Pancreas (tissue), 10 donors: ENCODE measurements around the gene CAPN12. TPM values are rescaled to one million over a fixed set of nuclear protein-coding genes. Genes with fewer than 3 reads are reported as not detected.

ENCODE experiments used
- ATAC-seq, 4 donors: fragments of 200-7000 bp; cut with Tn5 transposase; one replicate each; pipeline versions ENCODE4 v1.8.0 to v1.9.1; 2020; ENCODE audit warnings: mild to moderate bottlenecking in 4 of 4, moderate library complexity in 4 of 4
- DNase-seq, 6 donors: peaks; one replicate each; pipeline ENCODE4 v3.0.0-alpha.2; 2020
- FAIRE-seq: peaks from 2 replicates; lab custom pipeline; 2012; peaks lifted over from hg19 to GRCh38; lab: Jason Lieb, UNC
- H3K27ac ChIP-seq, 4 donors: fragments of 200-600 bp; sonication (generic); 1 replicate in 3 of 4; 2 replicates in 1 of 4; pipeline versions ENCODE4 v1.5.0 to v1.8.0; 2020
- H3K27me3 ChIP-seq, 4 donors: fragments of 200-600 bp; one replicate each; pipeline ENCODE4 v1.8.0; 2021
- H3K36me3 ChIP-seq, 3 donors: fragments of 200-600 bp; sonication (generic) in 1 of 3; one replicate each; pipeline versions ENCODE4 v1.5.0 to v1.8.0; 2020 to 2021
- H3K4me1 ChIP-seq, 3 donors: fragments of 200-600 bp; one replicate each; pipeline ENCODE4 v1.8.0; 2021
- H3K4me3 ChIP-seq, 4 donors: fragments of 200-600 bp; sonication (generic) in 2 of 4; one replicate each; pipeline versions ENCODE4 v1.5.0 to v1.8.0; 2020 to 2021
- H3K9me3 ChIP-seq, 4 donors: fragments of 200-600 bp; one replicate each; pipeline ENCODE4 v1.8.0; 2021
- WGBS, 2 donors: extraction: QIAGEN DNeasy Blood & Tissue Kit; methylation state at CpG; one replicate each; pipeline ENCODE4 v1.1.7; 2013; 5-methylcytosine and 5-hydroxymethylcytosine counted together
- intact Hi-C, 3 donors: fragments of 100-400 bp; cut with DNase I; formaldehyde crosslinking; loops; one replicate each; pipeline versions ENCODE4 v1.11.1 to v1.14.2; 2022
- polyA plus RNA-seq, 2 donors: library from polyadenylated mRNA; stranded (reverse); fragments of 200-250 nt; gene quantifications; one replicate each; pipeline ENCODE4 v1.2.3, GENCODE V29; 2013
- total RNA-seq, 6 donors: library from RNA; stranded (reverse); fragmentation: NEBNext Ultra II Directional in 4 of 6; extraction: Animal tissue kit (Norgen Biotek cat#: 25700) in 4 of 6; gene quantifications; one replicate each; pipeline versions ENCODE4 v1.2.1 to v1.2.4, GENCODE V29; 2021 to 2023
- TF ChIP-seq, protein P1 (sequence below), 4 donors: fragments of 200-600 bp; sonication (generic) in 3 of 4; IDR thresholded peaks; one replicate each; pipeline versions ENCODE4 v1.5.0 to v1.8.0; 2021; ENCODE audit warnings: antibody characterized with exemption in 4 of 4
- donor health status: healthy with polysubstance abuse.
- donor health status: DM: no; HTN: no; CAD: no; lungs with moderate emphysema.
- donor health status: DM: no; HTN: no; CAD: no.
- donor health status: control.
- donor health status: control.
- donor health status: Bipolar disorder and iron deficiency.
- donor health status: DM: yes; HTN: yes; CAD: no.
- donor health status: DM: no; HTN: no; CAD: no.
- donor health status: DM: no; HTN: no; CAD: no.
- donor health status: DM: yes; HTN: yes; CAD: no.

Gene CAPN12
- total and polyA plus RNA-seq, 8 donors = 2.3 to 46.3 (median 8.0) TPM

DNA sequence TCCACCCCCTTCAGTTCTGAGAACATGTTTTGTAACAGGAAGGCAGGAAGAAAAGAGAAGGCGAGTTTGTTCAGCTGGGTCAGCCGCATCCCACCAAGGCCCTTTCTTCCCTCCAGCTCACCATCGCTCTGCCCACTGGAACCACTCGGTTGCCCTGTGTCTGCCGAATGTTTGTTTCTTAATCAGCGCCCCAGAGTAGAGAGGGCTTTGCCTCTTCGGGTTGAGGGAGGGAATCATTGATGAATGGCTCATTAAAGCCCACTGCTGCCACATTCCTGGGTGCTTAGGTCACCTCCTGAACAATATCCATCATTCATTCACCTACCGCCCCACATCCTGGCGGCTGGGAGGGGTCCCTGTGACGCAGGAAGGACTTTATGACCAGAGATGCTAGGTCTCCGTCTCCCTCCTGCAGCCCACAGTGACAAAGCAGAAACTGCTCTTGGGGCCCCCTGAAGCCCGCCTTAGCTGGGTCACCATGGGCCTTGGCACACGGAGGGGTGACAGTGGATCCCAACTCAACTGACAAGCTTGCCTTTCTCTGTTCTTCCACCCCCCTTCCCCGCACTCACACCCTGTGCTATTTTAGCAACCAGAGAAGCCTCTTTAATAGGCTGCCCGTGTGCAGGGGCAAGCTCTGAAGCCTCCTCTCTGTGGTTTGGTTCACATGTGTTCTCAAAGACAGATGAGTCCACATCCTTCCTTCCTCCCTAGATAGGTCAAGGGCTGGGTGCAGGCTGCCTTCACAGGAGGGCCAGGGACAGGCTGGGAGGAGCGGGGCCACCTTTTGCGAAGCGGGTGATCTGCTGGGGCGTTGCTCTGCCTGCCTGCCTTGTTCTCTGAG lies 50.7 kb downstream of the CAPN12 start:
- ATAC-seq = peak; percentile 22 to 66 (median 56)
- Histone ChIP-seq H3K4me3 (no peak overlapping the region), H3K4me1 (peaks cover 0 to 35% (median 8%) of the 10 kb centered on the region in 3 donors), H3K36me3 (peaks cover 0 to 3% (median 0%) of the 10 kb centered on the region in 3 donors), H3K27me3 (no peaks in the 10 kb centered on the region), H3K27ac (peak overlapping the region; percentile 70 to 80 (median 72)), H3K9me3 (no peaks in the 10 kb centered on the region)
- no peak for FAIRE-seq
- WGBS, 2 donors = 62 to 66% methylated on average over 19 of the region's 19 CpGs
- TF ChIP-seq, protein P1, sequence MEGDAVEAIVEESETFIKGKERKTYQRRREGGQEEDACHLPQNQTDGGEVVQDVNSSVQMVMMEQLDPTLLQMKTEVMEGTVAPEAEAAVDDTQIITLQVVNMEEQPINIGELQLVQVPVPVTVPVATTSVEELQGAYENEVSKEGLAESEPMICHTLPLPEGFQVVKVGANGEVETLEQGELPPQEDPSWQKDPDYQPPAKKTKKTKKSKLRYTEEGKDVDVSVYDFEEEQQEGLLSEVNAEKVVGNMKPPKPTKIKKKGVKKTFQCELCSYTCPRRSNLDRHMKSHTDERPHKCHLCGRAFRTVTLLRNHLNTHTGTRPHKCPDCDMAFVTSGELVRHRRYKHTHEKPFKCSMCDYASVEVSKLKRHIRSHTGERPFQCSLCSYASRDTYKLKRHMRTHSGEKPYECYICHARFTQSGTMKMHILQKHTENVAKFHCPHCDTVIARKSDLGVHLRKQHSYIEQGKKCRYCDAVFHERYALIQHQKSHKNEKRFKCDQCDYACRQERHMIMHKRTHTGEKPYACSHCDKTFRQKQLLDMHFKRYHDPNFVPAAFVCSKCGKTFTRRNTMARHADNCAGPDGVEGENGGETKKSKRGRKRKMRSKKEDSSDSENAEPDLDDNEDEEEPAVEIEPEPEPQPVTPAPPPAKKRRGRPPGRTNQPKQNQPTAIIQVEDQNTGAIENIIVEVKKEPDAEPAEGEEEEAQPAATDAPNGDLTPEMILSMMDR (IDR thresholded peaks at IDR 0.05) = no peak
- intact Hi-C loops = no loop called here
- DNase-seq = peak in 2 of 6 donors; percentile 56 to 60

DNA sequence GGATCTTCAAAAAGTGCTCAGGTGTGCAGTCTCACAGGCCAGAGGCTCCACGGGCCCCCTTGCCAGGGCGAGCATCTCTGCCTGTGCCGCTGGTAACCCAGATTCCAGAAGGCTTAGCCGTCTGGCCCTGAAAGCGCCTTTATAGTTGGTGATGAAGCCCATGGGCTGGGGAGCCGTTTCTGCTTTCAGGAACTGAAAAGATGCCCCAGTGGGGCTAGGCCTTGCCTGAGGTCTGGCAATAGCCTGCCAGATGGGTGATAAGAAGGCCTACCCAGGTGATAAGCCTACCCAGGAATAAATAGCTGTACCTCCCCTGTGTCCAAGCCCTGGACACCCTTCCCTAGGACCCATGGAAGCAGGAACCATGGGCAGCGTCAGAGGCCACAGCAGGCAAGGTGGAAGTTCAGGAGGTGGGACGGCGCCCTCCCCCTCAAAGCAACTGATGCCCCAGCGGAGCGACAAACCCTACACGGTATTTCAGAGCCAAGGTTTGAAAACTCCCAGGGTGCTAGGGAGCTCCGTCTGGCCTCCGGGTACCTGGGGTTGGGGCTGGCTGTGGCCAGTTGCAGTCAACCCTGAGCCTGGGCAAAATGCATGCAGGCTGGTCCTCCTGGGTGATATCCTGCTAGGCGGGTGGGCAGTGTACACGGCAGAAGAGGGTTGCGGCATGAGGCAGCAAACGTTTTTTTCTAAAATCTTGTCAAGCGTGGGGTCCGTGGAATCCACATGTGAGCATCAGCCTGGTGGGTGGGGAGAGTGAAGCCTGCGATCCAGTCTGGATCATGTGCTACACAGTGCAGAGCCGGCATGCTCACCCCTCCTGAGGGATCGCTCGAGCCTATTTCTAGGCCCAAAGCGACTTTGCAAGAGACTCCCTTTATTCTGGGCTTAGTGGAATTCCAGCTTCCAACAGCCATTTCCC lies 51.6 kb downstream of the CAPN12 start:
- 70 to 74% methylated on average over 25 of the region's 25 CpGs for WGBS, 2 donors
- Histone ChIP-seq H3K9me3 (no peaks in the 10 kb centered on the region), H3K4me3 (no peak overlapping the region), H3K27ac (peak overlapping the region; percentile 70 to 80 (median 72)), H3K27me3 (no peaks in the 10 kb centered on the region), H3K4me1 (peaks cover 0 to 38% (median 15%) of the 10 kb centered on the region in 3 donors), H3K36me3 (peaks cover 0 to 3% (median 0%) of the 10 kb centered on the region in 3 donors)
- intact Hi-C loops = no loop called here
- no peak for FAIRE-seq
- ATAC-seq = peak in 3 of 4 donors; percentile 6 to 9 (median 9)
- TF ChIP-seq, protein P1 (IDR thresholded peaks at IDR 0.05) = no peak
- peak in 1 of 6 donors; percentile 50 for DNase-seq

DNA sequence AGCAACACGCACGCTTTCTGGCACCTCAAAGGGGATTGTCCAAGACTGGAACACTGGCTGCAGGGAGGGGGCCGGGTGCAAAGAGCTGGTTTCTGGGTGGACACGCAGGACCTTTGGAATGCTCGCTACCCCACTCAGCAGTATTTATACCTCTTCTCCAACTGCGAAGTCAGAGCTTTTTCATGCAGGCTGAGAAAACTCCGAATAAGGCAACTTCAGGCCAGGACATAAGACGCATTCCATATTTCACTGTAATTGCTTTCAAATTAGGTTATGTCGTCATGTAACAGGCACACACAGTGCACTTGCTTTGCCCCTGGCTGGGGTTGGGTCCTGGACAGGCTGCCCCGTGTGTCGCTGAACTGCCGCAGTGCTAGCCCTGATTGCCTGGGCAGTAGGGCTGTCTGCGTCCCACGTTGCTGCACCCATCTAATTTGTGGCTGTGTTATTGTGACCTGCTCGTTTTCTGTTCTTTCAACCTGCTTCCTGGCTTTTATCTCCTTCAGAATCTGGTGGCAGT lies 52.3 kb downstream of the CAPN12 start:
- Histone ChIP-seq H3K27me3 (no peaks in the 10 kb centered on the region), H3K36me3 (peaks cover 0 to 3% (median 0%) of the 10 kb centered on the region in 3 donors), H3K4me1 (peaks cover 0 to 43% (median 21%) of the 10 kb centered on the region in 3 donors), H3K9me3 (no peaks in the 10 kb centered on the region), H3K4me3 (no peak overlapping the region), H3K27ac (peak overlapping the region; percentile 70 to 80 (median 72))
- peak in 1 of 6 donors; percentile 52 for DNase-seq
- intact Hi-C loops = no loop called here
- WGBS, 2 donors = 61 to 65% methylated on average over 15 of the region's 15 CpGs
- ATAC-seq = peak; percentile 29 to 46 (median 38)
- TF ChIP-seq, protein P1 (IDR thresholded peaks at IDR 0.05) = no peak
- FAIRE-seq = no peak

DNA sequence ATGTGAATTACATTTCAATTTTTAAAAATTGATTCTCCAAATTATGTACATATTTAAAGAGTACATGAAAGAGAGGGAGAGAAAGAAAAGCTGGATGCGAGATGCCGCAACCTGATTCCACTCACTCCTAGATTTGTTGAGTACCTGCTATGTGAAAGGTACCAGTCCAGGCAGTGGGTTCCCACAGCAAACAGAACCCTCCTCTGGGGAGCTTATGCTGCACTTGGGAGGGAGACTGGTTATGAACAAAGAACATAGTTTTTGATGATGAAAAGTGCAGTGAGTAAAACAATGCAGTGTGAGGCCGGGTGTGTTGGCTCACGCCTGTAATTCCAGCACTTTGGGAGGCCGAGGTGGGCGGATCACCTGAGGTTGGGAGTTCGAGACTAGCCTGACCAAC lies 53.4 kb downstream of the CAPN12 start:
- H3K4me3 ChIP-seq = no peak overlapping the region
- 85 to 93% methylated on average over 7 of the region's 7 CpGs for WGBS, 2 donors
- no peaks in the 10 kb centered on the region for H3K9me3 ChIP-seq
- TF ChIP-seq, protein P1 (IDR thresholded peaks at IDR 0.05) = no peak
- intact Hi-C loops = no loop called here
- ATAC-seq = no peak
- FAIRE-seq = no peak
- peaks cover 8 to 55% (median 32%) of the 10 kb centered on the region in 3 donors for H3K4me1 ChIP-seq
- no peaks in the 10 kb centered on the region for H3K27me3 ChIP-seq
- peaks cover 0 to 3% (median 0%) of the 10 kb centered on the region in 3 donors for H3K36me3 ChIP-seq
- peak overlapping the region in 2 of 4 donors; percentile 30 to 71 for H3K27ac ChIP-seq
- no peak for DNase-seq
